ENCODE results near the gene GGNBP2. TPM values are rescaled to one million over a fixed set of nuclear protein-coding genes. Genes with fewer than 3 reads are reported as not detected.

The GGNBP2 gene
- polyA plus RNA-seq, 1 donor from 2014 or later = 112 TPM

DNA sequence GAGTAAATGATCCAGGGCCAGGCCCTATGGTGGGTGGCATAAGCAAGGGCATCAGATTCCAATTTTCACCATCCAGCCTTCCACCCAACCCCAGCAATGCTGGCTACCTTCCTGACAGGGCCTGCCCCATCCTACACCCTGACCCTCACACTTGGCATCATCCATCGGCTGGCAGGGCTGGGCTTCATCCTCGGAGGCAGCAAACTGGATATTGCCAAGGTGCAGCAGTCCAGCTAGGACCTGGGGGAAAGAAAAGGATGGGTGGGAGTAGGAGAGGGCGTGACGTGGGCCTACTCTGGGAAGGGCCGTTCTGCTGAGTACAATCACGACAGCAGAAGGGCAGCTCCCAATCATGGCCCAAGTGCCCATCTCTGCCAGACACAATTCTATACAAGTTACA is 33.5 kb upstream of the GGNBP2 start:
- Histone ChIP-seq H3K36me3 (ENCODE audit: insufficient read depth, low read length) (no peaks in the 10 kb centered on the region), H3F3A (ENCODE audit: insufficient read depth, low read length, poor library complexity, severe bottlenecking) (no peaks in the 10 kb centered on the region), H3K4me2 (ENCODE audit: low read length) (no peak overlapping the region), H3K79me2 (replicated peaks; ENCODE audit: insufficient read depth, low read length) (no peaks in the 10 kb centered on the region), H3K27ac (ENCODE audit: low read length) (no peak overlapping the region), H3K4me3 (ENCODE audit: low read length) (no peak overlapping the region), H3K27me3 (ENCODE audit: insufficient read depth, low read depth, low read length) (no peaks in the 10 kb centered on the region), H4K20me1 (ENCODE audit: insufficient read depth) (no peaks in the 10 kb centered on the region), H3K9ac (ENCODE audit: low read length) (no peak overlapping the region), H2AFZ (ENCODE audit: low read depth, low read length) (no peak overlapping the region), H3K9me3 (ENCODE audit: low read length) (no peaks in the 10 kb centered on the region), H3K9me2 (ENCODE audit: insufficient read depth, low read length) (no peaks in the 10 kb centered on the region)
- TF ChIP-seq EZH2 (IDR thresholded peaks at IDR 0.05; ENCODE audit: borderline replicate concordance, insufficient read depth, low read length, poor library complexity, severe bottlenecking) (no peak), REST (IDR thresholded peaks at IDR 0.05; ENCODE audit: borderline replicate concordance) (no peak), RAD21 (conservative IDR thresholded peaks at IDR 0.05) (no peak), MXI1 (conservative IDR thresholded peaks at IDR 0.05; ENCODE audit: poor library complexity, severe bottlenecking) (no peak)
- TF ChIP-seq, protein P1, sequence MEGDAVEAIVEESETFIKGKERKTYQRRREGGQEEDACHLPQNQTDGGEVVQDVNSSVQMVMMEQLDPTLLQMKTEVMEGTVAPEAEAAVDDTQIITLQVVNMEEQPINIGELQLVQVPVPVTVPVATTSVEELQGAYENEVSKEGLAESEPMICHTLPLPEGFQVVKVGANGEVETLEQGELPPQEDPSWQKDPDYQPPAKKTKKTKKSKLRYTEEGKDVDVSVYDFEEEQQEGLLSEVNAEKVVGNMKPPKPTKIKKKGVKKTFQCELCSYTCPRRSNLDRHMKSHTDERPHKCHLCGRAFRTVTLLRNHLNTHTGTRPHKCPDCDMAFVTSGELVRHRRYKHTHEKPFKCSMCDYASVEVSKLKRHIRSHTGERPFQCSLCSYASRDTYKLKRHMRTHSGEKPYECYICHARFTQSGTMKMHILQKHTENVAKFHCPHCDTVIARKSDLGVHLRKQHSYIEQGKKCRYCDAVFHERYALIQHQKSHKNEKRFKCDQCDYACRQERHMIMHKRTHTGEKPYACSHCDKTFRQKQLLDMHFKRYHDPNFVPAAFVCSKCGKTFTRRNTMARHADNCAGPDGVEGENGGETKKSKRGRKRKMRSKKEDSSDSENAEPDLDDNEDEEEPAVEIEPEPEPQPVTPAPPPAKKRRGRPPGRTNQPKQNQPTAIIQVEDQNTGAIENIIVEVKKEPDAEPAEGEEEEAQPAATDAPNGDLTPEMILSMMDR (IDR thresholded peaks at IDR 0.05; ENCODE audit: poor library complexity, severe bottlenecking) = no peak

DNA sequence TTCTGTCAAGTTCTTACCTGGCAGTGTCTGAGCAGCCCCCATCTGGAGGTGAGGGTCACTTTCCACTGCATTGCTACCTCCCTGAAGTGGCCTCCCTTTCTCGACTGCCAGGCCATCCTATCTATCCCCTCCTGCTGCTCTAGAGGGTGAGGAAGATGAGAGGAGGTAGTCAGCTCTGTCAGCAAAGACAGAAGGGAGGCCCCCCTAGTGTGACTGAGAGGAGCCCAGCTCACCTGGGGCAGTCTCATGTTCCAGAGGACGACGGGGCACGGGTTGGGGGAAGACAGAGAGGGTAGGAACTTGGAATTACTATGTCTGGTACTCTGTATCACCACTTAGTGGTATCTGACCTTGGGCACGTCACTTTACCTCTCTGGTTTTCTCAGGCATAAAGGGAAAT is 32.1 kb upstream of the GGNBP2 start:
- Histone ChIP-seq H3K27ac (ENCODE audit: low read length) (no peak overlapping the region), H3K79me2 (replicated peaks; ENCODE audit: insufficient read depth, low read length) (no peaks in the 10 kb centered on the region), H3K4me2 (ENCODE audit: low read length) (no peak overlapping the region), H3K36me3 (ENCODE audit: insufficient read depth, low read length) (no peaks in the 10 kb centered on the region), H4K20me1 (ENCODE audit: insufficient read depth) (no peaks in the 10 kb centered on the region), H3K27me3 (ENCODE audit: insufficient read depth, low read depth, low read length) (no peaks in the 10 kb centered on the region), H3K9me2 (ENCODE audit: insufficient read depth, low read length) (no peaks in the 10 kb centered on the region), H3K9ac (ENCODE audit: low read length) (no peak overlapping the region), H3F3A (ENCODE audit: insufficient read depth, low read length, poor library complexity, severe bottlenecking) (no peaks in the 10 kb centered on the region), H3K9me3 (ENCODE audit: low read length) (no peaks in the 10 kb centered on the region), H2AFZ (ENCODE audit: low read depth, low read length) (no peak overlapping the region), H3K4me3 (ENCODE audit: low read length) (no peak overlapping the region)
- TF ChIP-seq EZH2 (IDR thresholded peaks at IDR 0.05; ENCODE audit: borderline replicate concordance, insufficient read depth, low read length, poor library complexity, severe bottlenecking) = no peak
- TF ChIP-seq TAF1 (IDR thresholded peaks at IDR 0.05; ENCODE audit: low read depth) = no peak
- no peak for TF ChIP-seq RAD21 (conservative IDR thresholded peaks at IDR 0.05)
- no peak for TF ChIP-seq EP300 (conservative IDR thresholded peaks at IDR 0.05; ENCODE audit: poor library complexity, severe bottlenecking)
- TF ChIP-seq, protein P1 (IDR thresholded peaks at IDR 0.05; ENCODE audit: poor library complexity, severe bottlenecking) = no peak
- no peak for TF ChIP-seq SMC3 (conservative IDR thresholded peaks at IDR 0.05; ENCODE audit: poor library complexity)
- TF ChIP-seq REST (IDR thresholded peaks at IDR 0.05; ENCODE audit: borderline replicate concordance) = no peak
- no peak for TF ChIP-seq POLR2AphosphoS5 (IDR thresholded peaks at IDR 0.05)

Data from neural cell (in vitro differentiated cells).